Type B pancreatic cell (in vitro differentiated cells): ENCODE data around the gene C1orf141. TPM values are rescaled to one million over a fixed set of nuclear protein-coding genes. Genes with fewer than 3 reads are reported as not detected.

ENCODE experiments used
- DNase-seq: peaks from one replicate; pipeline ENCODE4 v3.0.0; 2021; ENCODE audit warnings: mixed read lengths; ENCODE audit not compliant: unreplicated experiment; ENCODE audit errors: extremely low spot score
- H3K27ac Mint-ChIP-seq: 2 replicates; pipeline ENCODE4 v1.8.0; 2021; ENCODE audit warnings: mild to moderate bottlenecking, mixed read lengths
- H3K27me3 Mint-ChIP-seq: 2 replicates; pipeline ENCODE4 v1.8.0; 2021; ENCODE audit warnings: mixed read lengths
- H3K36me3 Mint-ChIP-seq: 2 replicates; pipeline ENCODE4 v1.8.0; 2021; ENCODE audit warnings: mixed read lengths
- H3K4me1 Mint-ChIP-seq: one replicate; pipeline ENCODE4 v1.8.0; 2021; ENCODE audit warnings: mixed read lengths; ENCODE audit not compliant: unreplicated experiment
- H3K4me3 Mint-ChIP-seq: 2 replicates; pipeline ENCODE4 v1.8.0; 2021; ENCODE audit warnings: mild to moderate bottlenecking, mixed read lengths
- H3K9me3 Mint-ChIP-seq: 2 replicates; pipeline ENCODE4 v1.8.0; 2021; ENCODE audit warnings: mixed read lengths
- CTCF ChIP-seq: fragments of 200-600 bp; sonication (generic); conservative IDR thresholded peaks from 2 replicates; pipeline ENCODE4 v1.5.0; 2021; ENCODE audit warnings: antibody characterized with exemption, mild to moderate bottlenecking
- total RNA-seq: library from RNA; stranded (reverse); gene quantifications from 2 replicates; pipeline ENCODE4 v1.2.1, GENCODE V29; 2021; ENCODE audit warnings: low replicate concordance

Gene C1orf141
- total RNA-seq, 1 donor from 2014 or later = not detected

DNA sequence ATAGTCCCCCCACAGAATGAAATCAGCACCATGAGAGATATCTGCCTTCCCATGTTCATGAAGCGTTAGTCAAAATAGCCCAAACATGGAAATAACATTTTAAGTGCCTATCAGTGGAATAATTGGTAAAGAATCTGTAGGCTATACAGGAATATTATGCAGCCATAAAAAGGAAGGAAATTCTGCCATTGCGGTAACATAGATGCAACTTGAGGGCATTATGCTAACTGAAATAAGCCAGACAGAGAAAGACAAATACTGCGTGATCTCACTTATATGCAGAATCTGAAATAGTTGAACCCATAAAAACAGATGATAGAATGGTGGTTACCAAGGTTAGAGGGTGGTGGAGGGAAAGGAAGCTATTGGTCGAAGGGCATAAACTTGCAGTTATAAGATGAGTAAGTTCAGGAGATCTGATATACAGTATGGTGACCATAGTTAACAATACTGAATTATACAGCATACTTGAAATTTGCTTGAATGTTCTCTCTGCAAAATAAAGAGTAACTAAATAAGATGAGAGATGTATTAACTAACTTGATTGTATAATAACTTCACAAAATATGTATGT is 30.8 kb upstream of the C1orf141 start:
- Mint-ChIP-seq H3K27ac (no peak overlapping the region), H3K36me3 (no peaks in the 10 kb centered on the region), H3K9me3 (no peaks in the 10 kb centered on the region), H3K4me3 (no peak overlapping the region), H3K4me1 (no peaks in the 10 kb centered on the region), H3K27me3 (peaks cover 4% of the 10 kb centered on the region)
- no peak for TF ChIP-seq CTCF
- DNase-seq = no peak

- no peaks in the 10 kb centered on the region for H3K9me3 Mint-ChIP-seq
- no peak overlapping the region for H3K4me3 Mint-ChIP-seq
- H3K36me3 Mint-ChIP-seq = no peaks in the 10 kb centered on the region
- peaks cover 4% of the 10 kb centered on the region for H3K27me3 Mint-ChIP-seq
- H3K4me1 Mint-ChIP-seq = no peaks in the 10 kb centered on the region
- H3K27ac Mint-ChIP-seq = no peak overlapping the region
- TF ChIP-seq CTCF = no peak
- DNase-seq = no peak
These were observed 28.2 kb upstream of the C1orf141 start for GRCh38 chr1:67162954-67163353.

DNA sequence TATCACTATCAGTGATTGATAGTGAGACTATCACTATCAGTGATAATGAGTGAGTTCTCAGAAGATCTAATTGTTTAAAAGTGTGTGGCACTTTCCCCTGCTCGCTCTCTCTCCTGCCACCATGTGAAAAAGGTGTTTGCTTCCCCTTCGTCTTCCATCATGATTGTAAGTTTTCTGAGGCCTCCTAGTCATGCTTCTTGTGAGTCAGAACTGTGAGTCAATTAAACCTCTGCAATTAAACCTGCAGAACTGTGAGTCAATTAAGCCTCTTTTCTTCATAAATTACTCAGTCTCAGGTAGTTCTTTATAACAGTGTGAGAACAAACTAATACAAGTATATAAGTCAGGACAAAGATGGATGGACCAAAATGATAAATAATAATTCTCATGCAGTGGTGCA is 24.5 kb upstream of the C1orf141 start:
- Mint-ChIP-seq H3K9me3 (no peaks in the 10 kb centered on the region), H3K4me1 (no peaks in the 10 kb centered on the region), H3K27ac (no peak overlapping the region), H3K36me3 (peaks cover 4% of the 10 kb centered on the region), H3K4me3 (no peak overlapping the region), H3K27me3 (peaks cover 21% of the 10 kb centered on the region)
- DNase-seq = no peak
- no peak for TF ChIP-seq CTCF

GRCh38 chr1:67158401-67158800 is 23.6 kb upstream of the C1orf141 start:
- Mint-ChIP-seq H3K4me3 (no peak overlapping the region), H3K9me3 (no peaks in the 10 kb centered on the region), H3K36me3 (peaks cover 4% of the 10 kb centered on the region), H3K27me3 (peaks cover 27% of the 10 kb centered on the region), H3K4me1 (no peaks in the 10 kb centered on the region), H3K27ac (no peak overlapping the region)
- DNase-seq = no peak
- no peak for TF ChIP-seq CTCF

- no peak for TF ChIP-seq CTCF
- H3K9me3 Mint-ChIP-seq = no peaks in the 10 kb centered on the region
- H3K4me3 Mint-ChIP-seq = no peak overlapping the region
- no peak for DNase-seq
- peaks cover 48% of the 10 kb centered on the region for H3K27me3 Mint-ChIP-seq
- H3K4me1 Mint-ChIP-seq = peaks cover 9% of the 10 kb centered on the region
- H3K27ac Mint-ChIP-seq = no peak overlapping the region
- no peaks in the 10 kb centered on the region for H3K36me3 Mint-ChIP-seq
These were observed 16.2 kb upstream of the C1orf141 start for GRCh38 chr1:67150931-67151330.
